Neural progenitor cell (in vitro differentiated cells): ENCODE data around the gene BCAS3.

Source experiments
- CTCF ChIP-seq: fragments of 200-600 bp; sonication (generic); IDR thresholded peaks from 2 replicates; pipeline ENCODE4 v1.5.1; 2017; ENCODE audit warnings: antibody characterized with exemption, mild to moderate bottlenecking
- EZH2 ChIP-seq: fragments of 200-600 bp; sonication (generic); IDR thresholded peaks from 2 replicates; pipeline ENCODE4 v1.6.1; 2017; ENCODE audit warnings: antibody characterized with exemption, mild to moderate bottlenecking, moderate library complexity
- EZH2phosphoT487 ChIP-seq: fragments of 200-600 bp; sonication (generic); IDR thresholded peaks from 2 replicates; pipeline ENCODE4 v1.6.1; 2017; ENCODE audit warnings: antibody characterized with exemption

GRCh38 chr17:61127960-61128359, 450.3 kb downstream of the BCAS3 start:
- TF ChIP-seq CTCF (no peak), EZH2 (no peak), EZH2phosphoT487 (no peak)
